Stomach (tissue), 9 donors: ENCODE measurements around the gene L3MBTL4. TPM values are rescaled to one million over a fixed set of nuclear protein-coding genes. Genes with fewer than 3 reads are reported as not detected.

ENCODE experiments used
- DNase-seq, 2 donors: peaks; one replicate each; pipeline versions ENCODE4 v3.0.0 to v3.0.0-alpha.2; 2013 to 2019
- H3K27ac ChIP-seq, 5 donors: fragments of 200-600 bp in 4 of 5; sonication (generic) in 4 of 5; one replicate each; pipeline ENCODE4 v1.5.1; 2013 to 2019; ENCODE audit warnings: mild to moderate bottlenecking in 1 of 5, moderate library complexity in 1 of 5
- H3K27me3 ChIP-seq, 3 donors: fragments of 200-600 bp; sonication (generic); one replicate each; pipeline ENCODE4 v1.5.1; 2017 to 2019; ENCODE audit warnings: mixed run types in 1 of 3
- H3K36me3 ChIP-seq, 4 donors: fragments of 200-600 bp; sonication (generic); 1 replicate in 3 of 4; 2 replicates in 1 of 4; pipeline ENCODE4 v1.5.1; 2016 to 2019
- H3K4me1 ChIP-seq, 4 donors: fragments of 200-600 bp; sonication (generic); one replicate each; pipeline ENCODE4 v1.5.1; 2016 to 2019
- H3K4me3 ChIP-seq, 4 donors: fragments of 200-600 bp; sonication (generic) in 3 of 4; one replicate each; pipeline ENCODE4 v1.5.1; 2016 to 2019; ENCODE audit warnings: mild to moderate bottlenecking in 1 of 4
- H3K9me3 ChIP-seq, 4 donors: fragments of 200-600 bp; sonication (generic); one replicate each; pipeline ENCODE4 v1.5.1; 2016 to 2019
- EP300 ChIP-seq: sonication (generic); formaldehyde crosslinking; IDR thresholded peaks from one replicate; pipeline ENCODE4 v1.6.1; 2017; ENCODE audit warnings: antibody characterized with exemption
- POLR2A ChIP-seq, 4 donors: fragments of 450-650 bp; IDR thresholded peaks; one replicate each; pipeline ENCODE4 v1.6.1; 2016; ENCODE audit warnings: antibody characterized with exemption in 4 of 4, control low read depth in 2 of 4, mild to moderate bottlenecking in 1 of 4, moderate library complexity in 1 of 4
- POLR2AphosphoS5 ChIP-seq, 3 donors: sonication (generic); formaldehyde crosslinking; IDR thresholded peaks; one replicate each; pipeline ENCODE4 v1.6.1; 2016; ENCODE audit warnings: antibody characterized with exemption in 3 of 3
- WGBS, 5 donors: extraction: QIAGEN DNeasy Blood & Tissue Kit in 3 of 5; methylation state at CpG; one replicate each; pipeline versions ENCODE4 v1.1.5 to v1.1.7; 2013 to 2018; 5-methylcytosine and 5-hydroxymethylcytosine counted together
- intact Hi-C: fragments of 100-400 bp; cut with DNase I; formaldehyde crosslinking; loops from one replicate; pipeline ENCODE4 v1.15.1; 2023; ENCODE audit warnings: low total_unique reads
- polyA plus RNA-seq, 3 donors: library from polyadenylated mRNA; stranded (reverse); fragments of 200-250 nt; gene quantifications; one replicate each; pipeline ENCODE4 v1.2.3, GENCODE V29; 2013
- total RNA-seq, 5 donors: library from RNA; depleted of rRNA; stranded (reverse); fragments of >200 nt; gene quantifications; one replicate each; pipeline versions ENCODE4 v1.1.0 to v1.2.3, GENCODE V29; 2014 to 2016
- TF ChIP-seq, protein P1 (sequence below), 7 experiments: fragments of 450-650 bp in 4 of 7; fragments of 200-600 bp in 3 of 7; sonication (generic) in 3 of 7; IDR thresholded peaks; one replicate each; pipeline ENCODE4 v1.5.1; 2016 to 2019; ENCODE audit warnings: antibody characterized with exemption in 7 of 7, control low read depth in 2 of 7, mild to moderate bottlenecking in 1 of 7
- donor health status: healthy with polysubstance abuse.
- donor health status: Bipolar disorder and iron deficiency.
- donor health status: healthy.

Gene L3MBTL4
- total and polyA plus RNA-seq, 8 donors = 1.9 to 23.3 (median 7.6) TPM

DNA sequence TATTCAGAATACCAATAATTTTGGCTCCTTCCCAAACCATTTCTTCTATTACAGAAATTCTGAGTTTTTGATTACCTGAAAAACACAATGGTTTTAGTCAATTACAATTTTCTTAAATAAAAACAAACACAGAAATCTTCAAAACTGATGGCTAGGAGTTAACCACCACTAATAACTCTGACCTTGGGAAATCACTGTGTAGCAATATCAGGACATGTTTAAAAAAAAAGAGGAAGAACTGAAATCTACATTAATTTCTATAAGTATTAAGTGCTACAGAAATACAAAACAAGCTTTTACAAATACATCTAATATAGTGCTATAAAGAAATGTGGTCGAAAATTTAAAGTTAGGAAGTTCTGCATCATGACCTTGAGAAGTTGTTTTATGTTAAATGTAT is 14.9 kb downstream of the L3MBTL4 start:
- H3K27ac ChIP-seq = no peak overlapping the region
- no peaks in the 10 kb centered on the region for H3K27me3 ChIP-seq
- DNase-seq = no peak
- TF ChIP-seq POLR2A (IDR thresholded peaks at IDR 0.05) (no peak), EP300 (no peak), POLR2AphosphoS5 (IDR thresholded peaks at IDR 0.05) (no peak)
- TF ChIP-seq, protein P1, sequence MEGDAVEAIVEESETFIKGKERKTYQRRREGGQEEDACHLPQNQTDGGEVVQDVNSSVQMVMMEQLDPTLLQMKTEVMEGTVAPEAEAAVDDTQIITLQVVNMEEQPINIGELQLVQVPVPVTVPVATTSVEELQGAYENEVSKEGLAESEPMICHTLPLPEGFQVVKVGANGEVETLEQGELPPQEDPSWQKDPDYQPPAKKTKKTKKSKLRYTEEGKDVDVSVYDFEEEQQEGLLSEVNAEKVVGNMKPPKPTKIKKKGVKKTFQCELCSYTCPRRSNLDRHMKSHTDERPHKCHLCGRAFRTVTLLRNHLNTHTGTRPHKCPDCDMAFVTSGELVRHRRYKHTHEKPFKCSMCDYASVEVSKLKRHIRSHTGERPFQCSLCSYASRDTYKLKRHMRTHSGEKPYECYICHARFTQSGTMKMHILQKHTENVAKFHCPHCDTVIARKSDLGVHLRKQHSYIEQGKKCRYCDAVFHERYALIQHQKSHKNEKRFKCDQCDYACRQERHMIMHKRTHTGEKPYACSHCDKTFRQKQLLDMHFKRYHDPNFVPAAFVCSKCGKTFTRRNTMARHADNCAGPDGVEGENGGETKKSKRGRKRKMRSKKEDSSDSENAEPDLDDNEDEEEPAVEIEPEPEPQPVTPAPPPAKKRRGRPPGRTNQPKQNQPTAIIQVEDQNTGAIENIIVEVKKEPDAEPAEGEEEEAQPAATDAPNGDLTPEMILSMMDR (IDR thresholded peaks at IDR 0.05) = no peak
- whole genome bisulfite sequencing, 5 donors = 67 to 88% (median 79%) methylated on average over 1 of the region's 1 CpG
- no peaks in the 10 kb centered on the region for H3K4me1 ChIP-seq
- no peaks in the 10 kb centered on the region for H3K9me3 ChIP-seq
- no peaks in the 10 kb centered on the region for H3K36me3 ChIP-seq
- intact Hi-C loops = no loop called here
- no peak overlapping the region for H3K4me3 ChIP-seq

DNA sequence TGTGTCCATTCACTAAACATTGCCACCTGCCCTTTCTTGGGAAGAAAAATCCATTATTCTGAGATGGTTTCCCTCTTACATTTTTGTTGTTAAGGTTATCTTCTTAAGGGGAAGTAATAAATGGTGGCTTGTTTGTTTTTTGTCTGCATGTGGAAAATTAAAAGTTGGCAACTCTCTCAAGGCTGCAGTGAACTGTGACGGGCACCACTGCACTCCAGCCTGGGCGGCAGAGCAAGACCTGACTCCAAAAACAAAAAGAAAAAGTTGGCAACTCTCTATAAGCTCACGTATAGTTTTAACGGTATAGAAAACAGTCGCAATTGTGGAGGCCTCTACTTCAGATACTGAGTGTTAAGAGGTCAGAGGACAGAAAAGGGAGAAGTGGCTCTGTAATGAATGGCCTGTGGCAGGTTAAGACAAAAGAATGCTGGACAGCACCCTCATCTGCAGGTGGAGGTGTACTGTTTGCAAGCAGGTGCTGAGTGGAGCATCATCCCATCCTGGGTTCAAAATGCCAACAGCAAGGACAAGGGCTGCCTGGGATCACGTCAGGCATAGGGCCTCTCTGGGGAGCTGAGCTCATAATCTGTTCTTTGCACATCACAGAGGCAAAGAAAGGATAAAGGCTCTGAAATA is 16.7 kb downstream of the L3MBTL4 start:
- no peaks in the 10 kb centered on the region for H3K36me3 ChIP-seq
- TF ChIP-seq, protein P1 (IDR thresholded peaks at IDR 0.05) = no peak
- no peak for TF ChIP-seq POLR2A (IDR thresholded peaks at IDR 0.05)
- TF ChIP-seq EP300 = no peak
- no peak for TF ChIP-seq POLR2AphosphoS5 (IDR thresholded peaks at IDR 0.05)
- no peaks in the 10 kb centered on the region for H3K4me1 ChIP-seq
- DNase-seq = no peak
- no peak overlapping the region for H3K27ac ChIP-seq
- no peaks in the 10 kb centered on the region for H3K9me3 ChIP-seq
- no peaks in the 10 kb centered on the region for H3K27me3 ChIP-seq
- WGBS, 5 donors = 44 to 66% (median 64%) methylated on average over 6 of the region's 6 CpGs
- intact Hi-C loops = no loop called here
- no peak overlapping the region for H3K4me3 ChIP-seq

DNA sequence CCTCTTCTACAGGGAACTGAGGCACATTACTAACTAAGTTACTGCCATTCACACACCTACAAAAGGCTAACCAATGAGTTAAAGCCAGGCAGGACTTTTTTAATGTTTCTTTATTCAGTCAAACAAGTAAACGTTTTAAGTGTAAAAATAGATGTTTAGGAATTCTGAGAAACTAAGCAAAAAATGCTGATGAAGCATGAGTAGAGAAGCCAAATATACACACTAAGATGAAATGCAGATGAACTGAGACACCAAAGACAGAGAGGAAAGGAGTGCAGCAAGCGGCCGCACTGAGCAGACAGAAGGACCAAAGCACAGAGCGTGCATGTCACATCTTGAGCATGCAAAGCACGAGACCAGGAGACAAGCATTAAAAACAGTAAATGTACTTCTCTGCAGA is 17.9 kb downstream of the L3MBTL4 start:
- no peaks in the 10 kb centered on the region for H3K4me1 ChIP-seq
- no peak for TF ChIP-seq EP300
- TF ChIP-seq POLR2AphosphoS5 (IDR thresholded peaks at IDR 0.05) = no peak
- no peak for TF ChIP-seq POLR2A (IDR thresholded peaks at IDR 0.05)
- TF ChIP-seq, protein P1 (IDR thresholded peaks at IDR 0.05) = no peak
- no peak overlapping the region for H3K27ac ChIP-seq
- DNase-seq = no peak
- H3K36me3 ChIP-seq = no peaks in the 10 kb centered on the region
- H3K27me3 ChIP-seq = no peaks in the 10 kb centered on the region
- 70 to 73% (median 71%) methylated on average over 5 of the region's 5 CpGs for WGBS, 5 donors
- peaks cover 0 to 8% (median 6%) of the 10 kb centered on the region in 4 donors for H3K9me3 ChIP-seq
- intact Hi-C loops = no loop called here
- H3K4me3 ChIP-seq = no peak overlapping the region

DNA sequence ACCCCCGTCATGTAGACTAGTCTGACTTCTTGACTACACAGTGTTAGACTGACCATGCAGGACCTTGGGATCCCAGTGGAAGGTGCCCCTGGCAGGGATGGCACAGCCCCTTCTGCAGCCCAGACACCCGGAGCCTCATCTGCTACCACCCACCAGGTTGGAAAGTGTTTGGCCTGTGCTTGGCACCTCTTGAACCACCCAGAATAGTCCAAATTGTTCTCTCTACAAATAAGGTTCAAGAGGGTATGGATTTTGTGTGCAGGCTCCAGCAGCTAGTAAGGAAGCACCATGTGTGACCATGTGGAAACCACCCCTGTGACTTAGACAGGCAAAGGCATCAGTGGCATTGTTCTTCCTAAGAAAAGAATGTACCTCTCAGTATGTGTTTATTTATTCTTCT is 18.4 kb downstream of the L3MBTL4 start:
- Histone ChIP-seq H3K4me1 (no peaks in the 10 kb centered on the region), H3K27ac (no peak overlapping the region), H3K36me3 (no peaks in the 10 kb centered on the region), H3K9me3 (peaks cover 0 to 14% (median 10%) of the 10 kb centered on the region in 4 donors), H3K27me3 (no peaks in the 10 kb centered on the region), H3K4me3 (no peak overlapping the region)
- intact Hi-C loops = no loop called here
- DNase-seq = no peak
- TF ChIP-seq, protein P1 (IDR thresholded peaks at IDR 0.05) = no peak
- no peak for TF ChIP-seq EP300
- no peak for TF ChIP-seq POLR2A (IDR thresholded peaks at IDR 0.05)
- TF ChIP-seq POLR2AphosphoS5 (IDR thresholded peaks at IDR 0.05) = no peak
- 85 to 97% (median 91%) methylated on average over 2 of the region's 2 CpGs for WGBS, 5 donors
